Breast epithelium (tissue), 3 donors: ENCODE measurements around the gene CSTF1.

ENCODE experiments used
- POLR2A ChIP-seq: fragments of 450-650 bp; IDR thresholded peaks from one replicate; pipeline ENCODE4 v1.6.1; 2016; ENCODE audit warnings: antibody characterized with exemption, mild to moderate bottlenecking, moderate library complexity
- POLR2AphosphoS5 ChIP-seq, 3 donors: sonication (generic); formaldehyde crosslinking; IDR thresholded peaks; one replicate each; pipeline ENCODE4 v1.6.1; 2017; ENCODE audit warnings: antibody characterized with exemption in 3 of 3
- TF ChIP-seq, protein P1 (sequence below), 3 donors: fragments of 450-650 bp; IDR thresholded peaks; one replicate each; pipeline ENCODE4 v1.5.1; 2016 to 2017; ENCODE audit warnings: antibody characterized with exemption in 3 of 3, mild to moderate bottlenecking in 3 of 3, moderate library complexity in 3 of 3

- TF ChIP-seq, protein P1, sequence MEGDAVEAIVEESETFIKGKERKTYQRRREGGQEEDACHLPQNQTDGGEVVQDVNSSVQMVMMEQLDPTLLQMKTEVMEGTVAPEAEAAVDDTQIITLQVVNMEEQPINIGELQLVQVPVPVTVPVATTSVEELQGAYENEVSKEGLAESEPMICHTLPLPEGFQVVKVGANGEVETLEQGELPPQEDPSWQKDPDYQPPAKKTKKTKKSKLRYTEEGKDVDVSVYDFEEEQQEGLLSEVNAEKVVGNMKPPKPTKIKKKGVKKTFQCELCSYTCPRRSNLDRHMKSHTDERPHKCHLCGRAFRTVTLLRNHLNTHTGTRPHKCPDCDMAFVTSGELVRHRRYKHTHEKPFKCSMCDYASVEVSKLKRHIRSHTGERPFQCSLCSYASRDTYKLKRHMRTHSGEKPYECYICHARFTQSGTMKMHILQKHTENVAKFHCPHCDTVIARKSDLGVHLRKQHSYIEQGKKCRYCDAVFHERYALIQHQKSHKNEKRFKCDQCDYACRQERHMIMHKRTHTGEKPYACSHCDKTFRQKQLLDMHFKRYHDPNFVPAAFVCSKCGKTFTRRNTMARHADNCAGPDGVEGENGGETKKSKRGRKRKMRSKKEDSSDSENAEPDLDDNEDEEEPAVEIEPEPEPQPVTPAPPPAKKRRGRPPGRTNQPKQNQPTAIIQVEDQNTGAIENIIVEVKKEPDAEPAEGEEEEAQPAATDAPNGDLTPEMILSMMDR (IDR thresholded peaks at IDR 0.05), result no peak
- TF ChIP-seq POLR2A, result no peak
- TF ChIP-seq POLR2AphosphoS5 (IDR thresholded peaks at IDR 0.05), result no peak
Measured at GRCh38 chr20:56418385-56418861, 26.0 kb downstream of the CSTF1 start.
